ENCODE results near the gene RABEP1.

Gene RABEP1

DNA sequence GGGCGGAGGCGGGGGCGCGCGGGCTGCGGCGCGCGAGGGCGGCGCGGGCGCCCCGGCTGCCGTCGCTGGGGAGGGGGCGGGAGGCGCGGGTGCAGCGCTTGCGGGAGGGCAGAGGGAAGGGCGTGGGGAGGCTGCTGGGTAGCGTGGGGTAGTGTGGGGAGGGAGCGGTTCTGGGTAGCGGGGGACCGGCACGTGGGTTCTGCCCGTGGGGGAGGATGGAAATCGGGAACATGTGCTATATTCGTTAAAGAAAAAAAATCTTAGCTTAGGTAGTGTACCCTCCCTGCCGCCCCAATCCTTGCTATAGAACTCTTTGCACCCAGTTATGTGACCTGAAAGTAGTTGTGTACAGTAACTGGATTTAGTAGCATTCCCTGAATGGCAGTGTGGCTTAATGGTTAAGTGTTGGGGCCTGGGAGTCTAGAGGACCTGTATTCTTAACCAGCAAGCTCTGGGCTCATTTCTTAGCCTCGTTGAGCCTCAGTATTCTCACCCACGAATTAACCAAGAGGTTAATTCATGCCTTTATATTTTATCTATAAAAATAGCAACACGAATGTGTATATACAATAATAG, 646 bp downstream of the RABEP1 start:
- peak in 1 of 2 donors; percentile 51 for DNase-seq

DNA sequence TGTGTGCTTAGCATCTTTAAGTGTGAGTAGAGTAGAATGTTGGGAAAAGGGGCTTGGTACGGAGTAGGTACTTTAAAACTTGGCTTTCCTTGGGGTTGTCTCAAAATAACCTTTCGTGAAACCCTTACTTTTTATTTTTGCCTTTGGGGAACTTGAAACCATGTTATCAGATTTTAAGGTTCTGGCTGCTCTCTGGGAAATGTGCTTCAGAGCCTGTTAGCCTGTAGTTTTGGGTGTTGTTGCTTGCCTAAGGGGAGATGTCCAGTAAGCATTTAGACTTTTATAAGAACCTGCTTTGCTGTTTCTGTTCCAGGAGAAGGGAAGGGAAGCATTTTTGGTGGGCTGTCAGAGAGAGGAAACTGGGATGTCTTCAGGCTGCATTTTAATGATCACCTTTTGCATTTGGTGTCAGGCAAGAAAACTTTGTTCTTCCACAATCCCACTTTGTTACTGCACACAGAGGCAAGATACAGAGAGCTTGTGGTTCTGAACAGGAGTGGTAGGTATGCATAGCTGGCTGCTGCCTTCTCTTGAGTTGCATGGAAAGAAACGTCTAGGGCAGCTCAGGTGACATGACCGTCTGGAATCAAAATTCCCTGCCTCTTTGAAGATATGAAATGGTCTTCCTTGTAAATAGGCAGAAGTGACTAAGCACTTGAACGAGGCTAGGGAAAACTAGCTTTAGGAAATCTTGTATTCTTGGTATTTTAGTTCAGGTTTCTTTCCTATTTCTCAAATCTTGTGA, 1.7 kb downstream of the RABEP1 start:
- DNase-seq, result no peak

- DNase-seq, result no peak
Observed at GRCh38 chr17:5284681-5285080, 2.6 kb downstream of the RABEP1 start.

DNA sequence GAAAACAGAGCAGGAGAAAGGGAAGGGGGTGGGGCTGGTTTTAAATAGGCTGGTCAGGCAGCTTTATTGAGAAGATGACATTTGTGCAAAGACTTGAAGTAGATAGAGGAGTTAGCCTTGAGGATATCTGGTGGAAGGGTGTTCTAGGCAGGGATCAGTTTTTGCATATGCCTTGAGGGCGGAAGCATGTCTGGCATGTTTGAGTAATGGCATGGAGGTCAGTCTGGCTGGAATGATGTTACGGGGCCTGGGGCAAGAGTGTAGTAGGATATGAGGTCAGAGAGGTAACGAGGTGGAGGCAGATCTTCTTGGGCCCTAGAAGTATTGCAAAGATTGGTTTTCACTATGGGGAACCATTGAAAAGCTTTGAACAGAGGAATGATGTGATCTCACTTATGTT, 4.8 kb downstream of the RABEP1 start:
- DNase-seq, result no peak

DNA sequence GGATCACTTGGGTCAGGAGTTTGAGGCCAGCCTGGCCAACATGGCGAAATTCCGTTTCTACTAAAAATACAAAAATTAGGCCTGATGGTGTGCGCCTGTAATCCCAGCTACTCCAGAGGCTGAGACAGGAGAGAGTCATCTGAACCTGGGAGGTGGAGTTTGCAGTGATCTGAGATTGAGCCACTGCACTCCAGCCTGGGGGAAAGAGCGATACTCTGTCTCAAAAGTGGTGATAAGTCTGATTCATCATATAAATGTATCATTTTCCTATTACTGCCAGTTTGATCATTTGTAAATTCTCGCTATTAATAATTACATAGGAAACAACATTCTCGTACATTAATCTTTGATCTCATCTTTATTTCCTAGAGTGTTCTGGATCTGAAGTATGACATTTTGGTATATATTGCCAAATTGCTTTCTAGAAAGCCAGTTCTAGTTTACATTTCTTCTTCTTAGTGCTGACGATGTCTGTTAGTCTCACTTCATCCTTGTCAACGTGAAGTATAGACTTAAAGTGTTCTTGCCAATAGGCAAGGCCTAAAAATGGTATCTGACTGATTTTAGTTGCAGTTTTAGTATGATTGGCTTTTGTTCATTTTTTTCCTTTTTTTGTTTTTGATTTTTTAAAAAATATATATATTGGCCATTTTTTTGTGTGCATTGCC, 9.7 kb downstream of the RABEP1 start:
- DNase-seq, result no peak

GRCh38 chr17:5297245-5297644, 15.2 kb downstream of the RABEP1 start:
- no peak for DNase-seq

- no peak for DNase-seq
Observed at GRCh38 chr17:5299383-5299782, 17.3 kb downstream of the RABEP1 start.

- no peak for DNase-seq
Observed at GRCh38 chr17:5304636-5305035, 22.6 kb downstream of the RABEP1 start.

- DNase-seq, result no peak
Observed at GRCh38 chr17:5309851-5310250, 27.8 kb downstream of the RABEP1 start.

DNA sequence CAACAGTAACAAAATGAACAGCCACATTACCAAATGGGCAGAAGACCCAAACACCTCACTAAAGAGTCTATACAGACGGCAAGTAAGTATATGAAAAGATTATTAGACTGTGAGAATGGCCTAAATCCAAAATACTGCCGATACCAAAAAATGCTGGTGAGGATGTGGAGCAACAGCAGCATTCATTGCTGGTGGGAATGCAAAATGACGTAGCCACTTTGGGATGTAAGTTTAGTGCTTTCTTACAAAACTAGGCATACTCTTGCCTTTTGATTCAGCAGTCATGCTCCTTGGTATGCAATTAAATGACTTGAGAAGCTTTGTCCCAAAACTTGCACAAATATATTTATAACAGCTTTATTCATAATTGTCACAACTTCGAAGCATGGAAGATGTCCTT, 43.8 kb downstream of the RABEP1 start:
- no peak for DNase-seq

GRCh38 chr17:5329784-5330557, 47.9 kb downstream of the RABEP1 start:
- DNase-seq, result peak in 1 of 2 donors; percentile 5

- DNase-seq, result no peak
Observed at GRCh38 chr17:5330981-5331380, 48.9 kb downstream of the RABEP1 start.

GRCh38 chr17:5331506-5331905, 49.4 kb downstream of the RABEP1 start:
- no peak for DNase-seq

GRCh38 chr17:5344914-5345313, 62.8 kb downstream of the RABEP1 start:
- no peak for DNase-seq

DNA sequence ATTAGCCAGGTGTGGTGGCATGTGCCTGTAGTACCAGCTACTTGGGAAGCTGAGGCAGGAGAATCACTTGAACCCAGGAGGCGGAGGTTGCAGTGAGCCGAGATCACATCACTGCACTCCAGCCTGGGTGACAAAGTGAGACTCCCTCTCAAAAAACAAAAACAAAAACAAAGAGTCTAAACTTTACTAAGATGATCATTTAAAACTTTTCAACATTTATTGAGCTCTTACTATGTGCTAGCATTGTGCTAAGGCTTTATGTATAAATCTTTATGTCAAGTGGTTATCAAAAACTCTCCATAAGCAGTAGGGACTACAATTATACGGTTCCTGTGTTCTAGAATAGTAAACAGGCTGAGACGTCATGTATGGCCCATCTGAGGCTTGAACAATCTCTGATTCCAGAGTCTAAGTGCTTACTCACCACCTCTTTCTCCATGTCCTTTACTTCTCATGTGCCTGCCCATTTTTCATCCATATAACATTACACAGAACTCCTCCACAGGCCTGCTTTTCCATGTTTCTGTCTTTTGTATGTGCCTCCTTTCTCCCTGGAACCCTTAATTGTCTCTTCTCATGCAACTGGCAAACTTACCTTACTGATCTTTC, 70.7 kb downstream of the RABEP1 start:
- DNase-seq, result no peak

DNA sequence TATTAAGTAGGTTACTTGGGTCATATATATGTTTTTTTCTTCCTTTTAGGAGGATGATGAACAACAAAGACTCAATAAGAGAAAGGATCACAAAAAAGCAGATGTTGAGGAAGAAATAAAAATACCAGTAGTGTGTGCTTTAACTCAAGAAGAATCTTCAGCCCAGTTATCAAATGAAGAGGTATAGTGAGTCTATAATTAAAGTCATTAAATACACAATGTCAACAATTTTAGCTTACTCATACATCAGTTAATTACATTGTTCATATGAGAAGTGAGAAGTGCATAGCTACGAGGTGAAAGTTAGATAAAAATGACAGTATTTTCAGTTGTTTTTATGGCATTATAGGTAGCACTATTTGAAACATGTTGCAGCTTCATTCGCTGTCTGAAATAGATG, 72.2 kb downstream of the RABEP1 start:
- no peak for DNase-seq

DNA sequence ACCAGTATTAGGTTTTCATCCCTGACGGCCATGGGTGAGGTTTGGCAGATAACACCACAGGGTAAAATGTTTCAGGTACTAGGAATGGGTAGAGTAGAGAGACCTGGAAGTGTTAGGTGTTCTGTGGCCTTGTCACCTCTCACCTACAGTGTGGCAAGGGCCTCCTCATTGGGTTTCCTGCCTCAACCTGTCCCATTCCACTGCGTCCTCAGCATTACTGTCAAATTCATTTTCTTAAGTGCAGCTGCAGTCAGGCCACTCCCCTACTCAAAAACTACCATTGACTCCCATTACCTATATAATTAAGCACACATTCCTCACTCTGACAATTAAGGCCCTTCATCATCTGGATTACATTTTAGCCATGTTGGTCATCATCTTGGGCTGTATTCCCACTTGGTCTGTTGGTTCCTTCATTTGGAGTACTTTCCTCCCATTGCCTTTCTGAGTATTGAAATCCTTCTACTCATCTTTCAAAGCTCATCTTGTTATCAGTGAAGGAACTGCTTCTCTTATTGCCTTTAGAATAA, 72.9 kb downstream of the RABEP1 start:
- no peak for DNase-seq

DNA sequence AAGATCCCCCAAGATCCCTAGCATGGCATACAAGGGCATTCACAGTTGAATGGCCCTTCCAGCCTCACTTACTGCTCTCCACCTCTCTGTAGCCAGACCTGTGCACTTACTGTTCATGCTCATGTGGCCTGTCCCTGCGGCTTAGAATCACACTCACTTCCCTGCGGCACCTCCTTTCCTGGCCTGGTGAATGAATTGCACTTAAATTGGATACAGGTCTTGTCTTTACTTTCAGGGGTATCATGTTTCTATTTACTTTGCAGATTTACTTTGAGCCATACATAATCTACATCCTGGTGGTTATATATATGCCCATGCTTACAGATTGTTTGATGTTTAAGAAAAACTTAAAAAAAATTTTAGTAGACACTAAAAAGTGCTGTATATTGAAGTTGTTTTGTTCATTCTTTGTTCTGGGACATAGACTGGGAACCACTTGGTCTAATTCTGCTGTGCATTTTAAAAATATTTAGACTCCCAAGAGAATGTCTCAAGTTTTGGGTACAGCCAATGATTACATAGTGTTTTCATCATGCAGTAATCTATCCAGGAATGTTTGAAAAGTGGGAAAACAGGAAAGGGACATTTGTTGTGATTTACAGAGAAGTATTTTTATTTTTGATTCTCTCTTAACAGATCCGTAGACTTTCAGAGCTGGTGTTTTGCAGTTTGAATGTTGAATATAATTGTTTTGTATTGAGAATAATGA, 73.5 kb downstream of the RABEP1 start:
- no peak for DNase-seq

DNA sequence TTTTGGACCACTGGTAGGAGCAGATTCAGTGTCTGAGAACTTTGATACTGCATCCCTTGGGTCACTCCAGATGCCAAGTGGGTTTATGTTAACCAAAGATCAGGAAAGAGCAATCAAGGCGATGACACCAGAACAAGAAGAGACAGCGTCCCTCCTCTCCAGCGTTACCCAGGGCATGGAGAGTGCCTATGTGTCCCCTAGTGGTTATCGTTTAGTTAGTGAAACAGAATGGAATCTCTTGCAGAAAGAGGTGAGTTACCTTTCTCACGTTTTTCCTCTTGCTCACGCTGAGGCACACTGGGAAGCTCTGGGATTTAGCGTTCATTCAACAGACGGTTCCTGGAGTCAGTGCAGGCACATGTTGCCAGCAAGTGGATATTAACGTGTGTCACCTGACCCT, 79.3 kb downstream of the RABEP1 start:
- DNase-seq, result no peak

DNA sequence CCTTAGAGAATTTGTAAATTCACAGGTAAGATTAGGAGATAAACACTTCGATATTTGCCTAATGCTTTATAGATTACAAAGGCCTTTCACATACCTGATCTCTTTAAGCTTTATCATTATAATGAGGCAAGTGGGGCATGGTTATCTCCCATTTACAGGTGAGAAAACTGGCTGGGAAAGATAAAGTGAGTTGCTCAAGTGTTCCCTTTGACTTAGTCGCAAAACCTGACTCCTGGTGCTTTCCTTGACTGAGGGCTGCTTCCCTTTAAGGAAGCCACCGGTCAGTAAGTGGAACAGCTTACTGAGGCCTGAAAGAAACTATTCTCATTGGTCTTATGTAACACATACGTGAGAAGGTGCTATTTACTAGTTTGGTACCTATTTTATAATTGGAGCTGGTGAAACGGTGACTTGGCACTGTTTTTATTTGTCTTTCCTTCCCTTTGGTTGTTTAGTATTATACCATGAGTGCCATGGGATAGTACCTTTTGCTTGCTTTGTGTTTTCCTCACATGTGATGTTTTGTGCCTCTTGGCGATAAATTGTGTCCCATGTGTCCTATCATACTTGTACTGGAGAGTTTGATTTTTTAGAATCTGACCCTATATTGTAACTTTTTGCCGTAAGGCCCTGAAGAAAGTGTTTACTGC, 80.2 kb downstream of the RABEP1 start:
- DNase-seq, result no peak

DNA sequence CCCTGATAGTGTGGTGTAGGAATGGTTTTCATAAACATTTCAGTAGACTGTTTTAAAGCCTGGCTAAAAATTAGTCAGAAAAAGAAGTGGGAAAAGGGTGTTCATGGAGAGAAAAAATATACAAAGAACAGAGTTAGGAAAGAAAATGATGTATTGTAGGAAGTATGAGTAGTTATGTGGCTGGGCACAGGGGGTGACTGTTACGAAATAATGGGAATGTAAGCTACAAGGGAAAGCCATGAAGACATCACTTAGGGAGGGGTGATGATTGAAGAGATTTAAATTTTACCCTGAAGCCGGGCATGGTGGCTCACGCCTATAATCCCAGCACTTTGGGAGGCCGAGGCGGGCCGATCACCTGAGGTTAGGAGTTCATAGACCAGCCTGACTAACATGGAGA, 82.1 kb downstream of the RABEP1 start:
- no peak for DNase-seq

DNA sequence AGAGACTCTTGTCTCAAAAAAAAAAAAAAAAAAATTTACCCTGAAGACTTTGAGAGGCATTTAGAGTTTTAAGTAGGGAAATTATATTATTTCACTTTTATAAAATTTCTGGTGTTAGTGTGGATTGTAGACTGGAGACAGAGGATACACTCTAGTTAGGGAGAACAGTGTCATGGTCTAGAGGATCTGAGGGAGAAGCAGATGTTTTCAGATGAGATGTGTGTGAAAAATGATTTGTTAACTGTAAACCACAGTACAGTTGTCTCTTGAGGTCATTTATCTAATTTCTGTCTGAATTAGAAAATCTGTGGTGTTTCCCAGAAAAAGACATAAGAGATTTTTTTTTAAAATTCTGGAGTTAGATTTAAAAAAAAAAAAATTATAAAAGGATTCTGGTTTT, 82.6 kb downstream of the RABEP1 start:
- DNase-seq, result no peak
